ENCODE data around the gene CACNG5. TPM values are rescaled to one million over a fixed set of nuclear protein-coding genes. Genes with fewer than 3 reads are reported as not detected.
"Not testable (repeated sequence)": the region's sequence is repeated elsewhere in the genome, so short reads cannot be mapped to it uniquely, and the experiment has no call there.

The CACNG5 gene
- total RNA-seq, 1 donor from 2014 or later, result not detected

DNA sequence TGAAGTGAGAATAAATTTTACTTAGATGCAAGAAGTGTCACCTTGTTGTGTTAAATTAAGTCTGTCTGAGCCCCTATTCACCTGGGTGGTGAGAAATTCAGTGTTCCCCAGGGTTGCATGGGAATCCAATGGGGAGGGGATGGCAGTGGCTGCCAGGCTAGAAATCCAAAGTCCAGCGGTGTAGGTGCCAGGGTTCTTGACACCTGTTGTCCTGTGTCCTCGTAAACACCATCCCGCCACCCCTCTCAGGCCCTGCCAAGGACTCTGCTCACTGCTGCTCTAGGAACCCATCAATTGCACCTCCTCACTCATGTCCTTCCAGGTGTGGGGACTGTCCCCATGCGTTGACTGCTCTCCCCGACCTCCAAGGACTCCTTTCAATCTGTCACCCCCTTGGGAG is 58.9 kb downstream of the CACNG5 start:
- intact Hi-C loops (cut with DNase I), result no loop called here
- ATAC-seq (ENCODE audit: poor library complexity) (no peak), DNase-seq (no peak)

DNA sequence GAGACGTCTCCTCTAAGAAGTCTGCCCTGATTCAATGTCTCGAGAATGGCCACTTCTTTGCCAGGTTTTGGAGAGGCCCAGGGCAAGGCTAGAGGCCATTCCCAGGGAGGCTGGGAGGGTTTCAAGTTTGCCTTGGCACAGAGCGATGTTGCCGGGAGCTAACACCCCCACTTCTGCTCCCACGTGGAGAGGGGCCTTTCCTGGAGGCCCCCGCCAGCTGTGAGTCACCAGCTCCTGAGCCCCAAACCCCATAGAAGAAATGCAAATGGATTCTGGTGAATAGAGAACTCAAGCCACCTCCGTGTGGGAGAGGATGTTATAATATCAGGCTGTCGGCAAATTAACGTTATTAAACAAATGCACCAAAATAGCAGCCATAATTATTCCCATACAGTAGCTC is 62.2 kb downstream of the CACNG5 start:
- DNase-seq, result no peak
- intact Hi-C loops (cut with DNase I), result no loop called here
- no peak for ATAC-seq (ENCODE audit: poor library complexity)

DNA sequence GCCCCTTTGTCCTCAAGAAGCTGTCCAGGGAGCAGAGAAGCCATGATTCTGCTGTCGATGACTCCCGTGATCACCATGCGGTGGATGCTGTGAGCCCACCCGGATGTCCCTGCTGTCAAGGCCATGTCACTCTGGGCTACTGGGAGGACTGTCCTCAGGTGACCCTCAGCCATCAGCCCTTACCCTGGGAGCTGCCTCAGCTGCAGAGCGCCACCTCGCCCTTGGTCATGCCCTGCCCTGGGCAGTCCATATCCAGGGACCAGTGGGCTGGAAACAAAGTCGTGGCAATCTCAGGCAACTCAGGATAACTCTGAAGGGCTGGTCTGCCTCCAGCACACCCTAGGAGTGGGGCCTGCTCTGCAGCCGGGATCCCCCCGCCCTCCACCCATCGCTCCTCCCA is 63.6 kb downstream of the CACNG5 start:
- intact Hi-C loops (cut with DNase I), result no loop called here
- no peak for ATAC-seq (ENCODE audit: poor library complexity)
- no peak for DNase-seq

DNA sequence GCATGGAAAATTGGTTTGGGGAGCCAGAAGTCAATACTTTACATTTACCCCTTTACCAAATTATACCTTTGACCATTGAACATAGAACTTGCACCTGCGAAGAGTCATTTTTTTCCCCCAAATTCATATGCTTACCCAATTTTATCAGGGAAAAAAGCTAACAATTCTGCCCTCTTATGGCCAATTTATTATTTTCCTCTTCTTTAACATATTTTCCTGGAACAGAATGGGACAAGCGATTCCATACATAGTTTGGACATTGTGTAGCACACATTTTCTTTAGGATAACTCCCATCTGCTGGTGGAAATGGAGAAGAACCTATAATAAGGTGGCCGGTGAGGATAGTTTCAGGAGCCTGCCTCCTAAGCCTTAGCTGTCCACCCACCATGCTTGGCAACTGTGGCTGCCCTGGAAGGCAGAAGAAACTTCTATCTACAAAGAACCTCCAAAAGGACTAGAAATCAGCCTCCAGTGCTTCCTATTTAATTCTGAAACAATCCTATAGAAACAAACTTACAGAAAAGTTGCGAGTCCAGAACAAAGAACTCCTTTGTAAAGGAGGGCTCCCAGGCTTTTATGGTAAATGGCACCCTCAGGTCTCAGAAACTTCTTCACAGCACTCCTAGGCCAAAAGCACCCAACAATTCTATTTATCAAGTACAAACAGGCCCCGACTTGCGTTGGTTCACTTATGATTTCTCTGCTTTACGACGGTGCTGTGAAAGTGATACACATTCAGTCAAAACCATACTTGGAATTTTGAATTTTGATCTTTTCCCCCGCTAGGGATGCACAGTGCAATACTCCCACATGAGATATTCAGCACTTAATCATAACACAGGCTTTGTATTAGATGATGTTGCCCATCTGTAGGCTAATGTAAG is 65.5 kb downstream of the CACNG5 start:
- intact Hi-C loops (cut with DNase I), result no loop called here
- DNase-seq (no peak), ATAC-seq (ENCODE audit: poor library complexity) (no peak)

DNA sequence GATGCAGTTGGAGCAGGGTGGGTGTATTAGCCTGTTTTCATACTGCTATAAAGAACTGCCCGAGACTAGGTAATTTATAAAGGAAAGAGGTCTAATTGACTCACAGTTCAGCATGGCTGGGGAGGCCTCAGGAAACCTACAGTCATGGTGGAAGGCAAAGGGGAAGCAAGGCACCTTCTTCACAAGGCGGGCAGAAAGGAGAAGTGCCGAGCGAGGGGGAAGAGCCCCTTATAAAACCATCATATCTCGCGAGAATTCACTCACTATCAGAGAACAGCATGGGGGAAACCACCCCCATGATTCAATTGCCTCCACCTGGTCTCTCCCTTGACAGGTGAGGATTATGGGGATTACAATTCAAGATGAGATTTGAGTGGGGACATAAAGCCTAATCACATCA is 68.4 kb downstream of the CACNG5 start:
- intact Hi-C loops (cut with DNase I); ATAC-seq (ENCODE audit: poor library complexity); DNase-seq: not testable (repeated sequence)

DNA sequence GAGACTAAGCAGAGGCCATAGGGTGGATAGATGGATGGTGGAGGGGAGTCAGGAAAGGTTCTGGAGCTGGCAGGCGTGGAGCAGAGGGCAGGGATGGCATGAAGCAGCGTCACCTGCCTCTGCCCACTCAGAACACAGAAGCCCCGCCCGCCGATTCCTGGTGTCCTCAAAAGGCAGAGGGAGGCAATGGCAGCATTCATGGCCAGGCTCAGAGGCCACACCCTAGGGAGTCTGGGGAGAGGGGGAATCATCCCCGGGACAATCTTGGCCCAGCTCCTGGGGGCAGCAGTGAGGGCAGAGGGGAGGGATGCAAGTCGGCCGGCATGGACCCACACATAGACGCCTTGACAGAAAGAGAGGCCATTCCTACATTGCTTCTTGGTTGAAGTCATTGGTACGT is 68.9 kb downstream of the CACNG5 start:
- DNase-seq (no peak), ATAC-seq (ENCODE audit: poor library complexity) (no peak)
- intact Hi-C loops (cut with DNase I), result no loop called here

DNA sequence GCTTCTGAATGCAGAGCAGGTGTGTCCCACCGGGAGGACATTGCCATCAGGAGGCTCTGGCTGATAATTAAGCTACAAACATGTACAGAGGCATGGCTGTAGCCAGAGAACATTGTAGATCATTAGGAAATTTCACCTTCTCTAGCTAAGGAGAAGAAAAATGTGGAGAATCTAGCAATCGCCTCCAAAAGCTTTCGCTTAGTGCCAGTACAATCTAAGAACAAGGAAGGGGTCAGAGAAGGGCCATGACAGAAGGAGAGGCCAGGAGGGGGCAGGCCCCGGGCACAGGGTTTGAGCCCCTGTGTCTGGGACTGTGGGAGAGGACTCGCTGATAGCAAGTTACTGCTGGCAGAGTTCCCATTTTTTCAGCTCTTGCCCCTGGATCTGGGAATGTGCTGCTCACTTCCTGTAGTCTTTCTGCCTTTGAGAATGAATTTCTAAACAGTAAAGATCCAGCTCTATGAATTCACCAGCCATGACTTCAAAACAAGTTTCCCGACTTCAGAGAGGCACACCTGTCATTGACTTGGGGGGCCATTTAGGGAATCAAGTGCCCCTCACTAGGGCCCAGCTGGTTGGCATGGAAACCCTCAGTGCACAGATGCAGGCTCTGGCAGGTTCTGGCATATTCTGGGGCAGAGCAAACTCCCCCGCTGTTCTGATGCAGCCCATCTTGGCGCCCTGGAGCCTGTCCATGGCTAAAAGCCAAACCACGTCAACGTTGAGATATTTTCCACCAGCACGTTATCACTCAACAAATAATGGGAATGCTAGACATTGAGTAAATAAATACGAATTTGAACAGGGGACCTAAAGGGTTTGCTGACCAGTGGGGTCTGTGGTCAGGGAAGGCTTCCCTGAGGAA is 70.1 kb downstream of the CACNG5 start:
- intact Hi-C loops (cut with DNase I), result no loop called here
- DNase-seq (peak; percentile 48), ATAC-seq (ENCODE audit: poor library complexity) (peak; percentile 55)

DNA sequence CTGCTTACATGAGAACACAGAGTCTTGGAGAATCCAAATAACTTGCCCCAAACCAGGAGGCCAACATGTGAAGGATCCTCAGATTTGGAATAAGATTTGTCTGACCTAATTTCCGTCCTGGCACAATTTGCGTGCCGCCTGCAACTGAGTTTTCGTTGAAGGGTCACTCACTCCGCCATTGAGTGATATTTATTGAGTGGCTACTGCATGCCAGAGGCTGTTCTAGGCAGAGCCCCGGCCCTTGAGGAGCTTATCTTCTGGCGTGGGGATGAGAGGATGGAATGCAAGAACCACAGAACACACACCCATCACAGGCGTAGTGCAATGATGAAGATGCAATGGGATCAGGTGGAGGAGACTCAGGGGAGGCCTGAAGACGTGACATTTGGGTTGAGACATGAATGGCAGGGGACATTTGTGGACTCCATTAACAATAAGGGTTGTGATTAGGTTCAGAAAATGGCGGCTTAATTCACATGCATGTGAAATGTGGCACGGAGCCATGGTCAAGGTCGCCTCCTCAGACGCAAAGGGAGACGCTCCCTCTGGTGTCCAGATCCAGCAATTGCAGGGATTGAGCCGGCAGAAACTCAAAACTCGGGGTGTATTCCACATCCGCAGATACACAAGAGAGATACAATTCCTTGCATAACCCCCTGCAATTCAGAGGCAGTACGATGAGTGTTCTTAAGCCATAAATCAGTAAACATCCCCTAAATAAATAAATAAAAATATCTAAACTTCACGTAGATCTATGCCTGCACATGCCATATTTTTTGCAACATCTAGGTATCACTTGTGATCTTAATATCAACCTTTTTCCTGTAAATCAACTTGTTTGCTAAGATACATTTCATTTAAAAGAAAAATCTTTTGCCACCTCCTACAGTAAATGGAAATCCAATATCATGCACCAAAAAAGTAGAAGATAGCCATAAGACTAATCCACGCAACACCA is 71.7 kb downstream of the CACNG5 start:
- intact Hi-C loops (cut with DNase I), result loop anchor here (2.0 kb wide), 1 partner anchor 178 kb away; no protein-coding TSS in a partner anchor
- DNase-seq, result peak; percentile 86
- ATAC-seq (ENCODE audit: poor library complexity), result peak; percentile 67

DNA sequence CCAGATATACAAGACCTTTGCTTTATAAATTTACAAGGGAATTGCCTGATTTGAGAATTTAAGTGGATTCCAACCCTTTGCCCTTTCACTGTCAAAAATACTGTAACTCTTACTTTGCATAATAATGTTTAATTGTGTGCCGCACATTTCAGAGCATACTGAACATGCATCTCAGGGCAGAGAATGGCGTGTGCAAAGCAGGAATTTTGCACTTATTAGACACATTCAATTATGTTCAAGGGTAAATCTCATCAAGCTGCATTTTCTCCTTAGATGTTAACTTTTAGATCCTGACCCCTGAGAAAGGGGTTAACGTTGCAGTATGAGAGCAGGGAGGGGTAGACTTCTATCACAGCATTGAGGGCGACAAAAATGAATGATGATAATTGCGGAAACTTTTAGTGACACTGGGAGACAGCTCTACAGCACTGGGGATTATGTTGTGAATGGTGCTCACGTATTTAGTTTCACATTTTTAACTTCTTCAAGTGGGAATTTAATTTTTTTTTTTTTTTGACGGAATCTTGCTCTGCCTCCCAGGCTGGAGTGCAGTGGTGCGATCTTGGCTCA is 75.0 kb downstream of the CACNG5 start:
- DNase-seq (no peak), ATAC-seq (ENCODE audit: poor library complexity) (no peak)
- intact Hi-C loops (cut with DNase I), result no loop called here

DNA sequence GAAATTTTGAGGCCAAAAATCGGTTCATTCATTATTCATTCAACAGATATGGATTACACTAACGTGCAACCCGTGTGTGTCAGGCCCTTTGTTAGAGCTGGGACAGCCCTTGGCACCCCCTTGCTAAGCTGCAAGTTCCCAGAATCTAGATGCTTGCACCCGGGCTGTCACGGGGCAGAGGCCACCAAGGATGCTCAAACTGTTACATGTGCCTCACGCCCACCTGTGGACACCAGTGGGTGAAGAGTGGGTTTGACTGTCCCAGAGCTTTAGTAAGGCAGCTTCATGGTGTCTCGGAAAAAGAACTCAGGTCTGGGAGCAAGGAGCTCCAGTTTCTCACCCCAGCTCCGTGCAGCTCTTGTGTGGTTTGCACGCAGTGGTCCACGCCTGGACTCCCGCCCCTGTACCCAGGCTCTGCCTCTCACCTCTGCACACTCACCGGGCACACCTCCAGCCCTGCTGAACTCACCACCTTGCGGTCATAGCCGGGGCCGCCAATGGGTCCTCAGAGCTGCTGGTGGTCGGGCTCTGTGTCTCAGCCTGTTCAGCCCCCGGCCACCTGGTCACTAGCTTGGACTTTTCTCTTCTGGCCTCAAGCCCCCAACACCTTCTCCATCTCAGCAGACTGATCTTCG is 75.9 kb downstream of the CACNG5 start:
- no peak for DNase-seq
- ATAC-seq (ENCODE audit: poor library complexity), result no peak
- intact Hi-C loops (cut with DNase I), result no loop called here

DNA sequence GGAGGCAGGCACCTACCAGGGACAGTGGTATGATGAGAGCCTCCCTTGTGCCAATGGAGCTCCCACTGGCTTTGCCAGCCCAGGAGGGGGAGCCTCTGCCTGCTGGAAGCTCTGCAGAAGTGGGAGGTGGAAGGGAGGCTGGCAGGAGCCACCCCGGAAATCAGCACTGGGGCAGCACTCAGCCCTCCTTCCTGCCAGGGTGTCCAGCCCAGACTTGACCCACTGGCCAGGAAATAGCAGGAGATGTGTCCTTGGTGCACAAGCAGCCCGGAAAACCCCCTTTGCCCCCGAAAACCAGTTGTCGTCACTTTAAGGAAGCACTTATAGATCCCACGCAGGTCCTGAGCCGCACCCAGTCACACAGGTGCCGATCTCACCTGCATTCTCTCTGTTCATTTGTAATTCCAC is 80.3 kb downstream of the CACNG5 start:
- DNase-seq (no peak), ATAC-seq (ENCODE audit: poor library complexity) (peak; percentile 38)
- intact Hi-C loops (cut with DNase I), result no loop called here

DNA sequence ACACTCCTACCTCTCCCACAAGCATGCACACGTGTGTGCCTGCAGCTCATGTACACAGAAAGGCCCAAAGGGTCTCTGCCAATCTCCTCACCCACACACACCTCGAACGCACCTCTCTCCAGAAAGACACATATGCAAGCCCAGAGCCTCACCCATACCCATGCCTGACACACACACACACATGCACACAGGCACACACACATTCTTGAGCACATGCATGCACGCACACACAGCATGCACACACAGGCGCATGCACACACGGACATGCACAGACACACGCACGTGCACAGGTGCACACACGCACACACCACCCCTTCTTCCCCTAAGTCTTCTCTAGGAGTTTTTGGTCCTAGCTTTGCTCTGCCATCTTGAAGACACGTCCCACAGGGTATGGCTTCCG is 80.9 kb downstream of the CACNG5 start:
- no peak for ATAC-seq (ENCODE audit: poor library complexity)
- DNase-seq, result no peak
- intact Hi-C loops (cut with DNase I), result no loop called here

DNA sequence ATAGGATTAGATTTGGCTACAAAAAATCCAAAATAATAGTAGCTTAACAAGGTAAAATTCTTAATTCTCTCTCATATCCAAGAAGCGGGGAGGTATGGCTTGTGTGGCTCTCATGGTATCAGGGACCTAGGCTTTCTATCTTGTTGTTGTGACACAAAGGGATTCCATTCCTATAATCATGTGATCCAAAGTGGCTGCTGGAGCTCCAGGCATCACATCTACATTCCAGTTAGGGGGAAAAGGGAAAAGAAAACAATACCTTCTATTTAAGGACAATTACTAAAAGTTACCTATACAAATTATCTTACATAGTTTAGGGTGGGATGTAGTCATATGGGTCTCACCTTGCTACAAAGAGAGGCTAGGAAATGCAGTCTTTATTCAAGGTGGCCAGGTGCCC is 82.0 kb downstream of the CACNG5 start:
- intact Hi-C loops (cut with DNase I), result no loop called here
- no peak for DNase-seq
- no peak for ATAC-seq (ENCODE audit: poor library complexity)

DNA sequence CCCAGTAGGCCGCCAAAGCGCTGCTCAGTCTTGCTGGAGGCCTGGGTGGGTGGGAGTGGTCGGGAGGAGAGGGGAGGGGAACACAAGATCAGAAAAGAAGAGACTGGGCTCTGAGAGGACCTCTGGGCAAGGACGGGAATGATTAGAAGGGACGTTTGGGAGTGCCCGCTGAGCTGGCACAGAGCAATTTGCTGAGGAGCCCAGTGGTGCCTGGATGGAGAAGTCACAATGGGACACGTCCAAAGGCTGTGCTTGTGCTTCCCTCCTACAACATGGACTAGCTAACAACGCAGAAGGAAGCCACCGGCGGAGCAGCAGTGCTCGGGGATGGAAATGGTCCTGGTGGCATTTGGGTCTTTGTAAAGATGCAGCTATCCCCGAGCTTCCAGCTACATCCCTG is 84.0 kb downstream of the CACNG5 start:
- no peak for DNase-seq
- intact Hi-C loops (cut with DNase I), result no loop called here
- ATAC-seq (ENCODE audit: poor library complexity), result no peak

DNA sequence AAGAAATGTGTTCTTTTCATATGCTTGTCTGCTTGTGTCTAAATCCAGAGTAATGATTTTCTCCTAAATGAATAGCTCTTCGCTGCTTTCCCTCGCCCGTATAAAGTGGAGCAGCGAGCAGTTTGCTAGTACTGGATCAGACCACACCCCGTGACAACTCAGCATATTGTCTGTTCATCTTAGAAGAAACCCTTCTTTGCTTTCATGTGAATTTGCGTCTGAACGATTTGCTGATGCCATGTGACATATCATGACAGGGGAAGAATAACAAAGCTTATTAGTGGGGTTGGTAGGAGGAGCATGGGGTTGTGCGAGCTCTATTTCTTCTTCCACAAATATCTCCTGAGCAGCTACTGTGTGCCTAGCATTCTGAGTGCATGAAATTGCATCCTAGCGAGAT is 85.5 kb downstream of the CACNG5 start:
- DNase-seq (no peak), ATAC-seq (ENCODE audit: poor library complexity) (no peak)
- intact Hi-C loops (cut with DNase I), result no loop called here

DNA sequence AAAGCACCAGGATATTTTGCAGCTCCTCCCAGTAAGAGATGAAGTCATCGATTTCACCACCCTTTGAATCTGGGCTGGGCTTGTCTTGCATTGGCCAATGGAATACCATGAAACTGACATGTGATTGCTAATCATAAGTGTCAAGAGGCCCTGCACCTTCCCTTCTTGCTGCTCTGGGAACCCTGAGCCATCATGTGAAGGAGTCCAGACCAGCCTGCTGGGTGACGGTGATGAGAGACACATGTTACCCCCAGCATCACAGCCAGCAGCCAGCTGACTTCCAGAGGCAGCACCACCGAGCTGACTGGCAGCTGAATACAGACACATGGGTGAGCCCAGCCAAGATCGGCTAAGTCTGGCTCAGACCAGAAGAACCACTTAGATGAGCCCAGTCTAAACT is 86.0 kb downstream of the CACNG5 start:
- intact Hi-C loops (cut with DNase I), result no loop called here
- no peak for ATAC-seq (ENCODE audit: poor library complexity)
- no peak for DNase-seq

DNA sequence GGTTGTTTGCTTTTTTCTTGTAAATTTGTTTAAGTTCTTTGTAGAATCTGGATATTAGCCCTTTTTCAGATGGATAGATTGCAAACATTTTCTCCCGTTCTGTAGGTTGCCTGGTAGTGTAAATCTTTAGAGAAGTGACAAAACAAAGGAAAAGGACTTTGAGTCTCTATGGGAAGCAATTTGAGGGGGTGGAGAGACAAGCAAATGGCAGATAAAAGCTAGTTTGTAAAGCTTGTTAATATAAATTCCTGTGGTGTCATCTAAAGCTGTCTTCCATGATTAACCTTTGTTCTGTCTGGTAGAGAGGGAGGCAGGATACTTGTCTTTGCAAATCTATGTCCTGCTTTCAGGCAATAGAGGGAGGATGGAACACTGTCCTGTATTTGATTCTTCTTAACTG is 89.0 kb downstream of the CACNG5 start:
- ATAC-seq (ENCODE audit: poor library complexity) (no peak), DNase-seq (no peak)
- intact Hi-C loops (cut with DNase I), result no loop called here
